Activated CD8-positive, alpha-beta T cell treated with anti-CD3 and anti-CD28 coated beads for 36 hours (primary cell): Measurements from ENCODE around the gene SETD1A. TPM values are rescaled to one million over a fixed set of nuclear protein-coding genes. Genes with fewer than 3 reads are reported as not detected.
A peak's percentile ranks its signal among the peaks of the same experiment; 100 is the strongest.

Experiments
- ATAC-seq: fragments of 200-7000 bp; cut with Tn5 transposase; one replicate; pipeline ENCODE4 v1.10.0; 2021; ENCODE audit warnings: mild to moderate bottlenecking, moderate library complexity
- CTCF ChIA-PET: fragments of 350-600 bp; sonication (Branson Sonifier 250); formaldehyde crosslinking; loops from one replicate; lab custom pipeline; 2021; ENCODE audit warnings: antibody characterized with exemption; lab: Charles Lee
- POLR2A ChIA-PET: fragments of 350-600 bp; sonication (Branson Sonifier 250); formaldehyde crosslinking; loops from one replicate; lab custom pipeline; 2021; ENCODE audit warnings: antibody characterized with exemption; lab: Charles Lee
- DNase-seq: peaks from one replicate; pipeline ENCODE4 v3.0.0-alpha.2; 2020
- H3K27ac Mint-ChIP-seq: one replicate; pipeline ENCODE4 v1.8.0; 2021; ENCODE audit warnings: mild to moderate bottlenecking, mixed read lengths
- H3K27me3 Mint-ChIP-seq: one replicate; pipeline ENCODE4 v1.8.0; 2021; ENCODE audit warnings: mixed read lengths
- H3K36me3 Mint-ChIP-seq: one replicate; pipeline ENCODE4 v1.8.0; 2021; ENCODE audit warnings: low read depth, mixed read lengths
- H3K4me1 Mint-ChIP-seq: one replicate; pipeline ENCODE4 v1.8.0; 2021; ENCODE audit warnings: low read depth, mixed read lengths
- H3K4me3 Mint-ChIP-seq: one replicate; pipeline ENCODE4 v1.8.0; 2021; ENCODE audit warnings: mild to moderate bottlenecking, moderate library complexity, mixed read lengths
- H3K9me3 Mint-ChIP-seq: one replicate; pipeline ENCODE4 v1.8.0; 2021; ENCODE audit warnings: mixed read lengths
- intact Hi-C: fragments of 100-400 bp; cut with micrococcal nuclease; formaldehyde crosslinking; loops from one replicate; pipeline ENCODE4 v1.10.0; 2022
- total RNA-seq, 2 experiments: library from RNA; stranded (reverse); gene quantifications; one replicate each; pipeline ENCODE4 v1.2.3, GENCODE V29; 2021
- TF ChIP-seq, protein P1 (sequence below): fragments of 200-600 bp; IDR thresholded peaks from one replicate; pipeline ENCODE4 v1.8.0; 2022; ENCODE audit warnings: antibody characterized with exemption, mild to moderate bottlenecking

SETD1A gene
- total RNA-seq, 2 experiments from 2014 or later, result 18.0 to 19.2 TPM

DNA sequence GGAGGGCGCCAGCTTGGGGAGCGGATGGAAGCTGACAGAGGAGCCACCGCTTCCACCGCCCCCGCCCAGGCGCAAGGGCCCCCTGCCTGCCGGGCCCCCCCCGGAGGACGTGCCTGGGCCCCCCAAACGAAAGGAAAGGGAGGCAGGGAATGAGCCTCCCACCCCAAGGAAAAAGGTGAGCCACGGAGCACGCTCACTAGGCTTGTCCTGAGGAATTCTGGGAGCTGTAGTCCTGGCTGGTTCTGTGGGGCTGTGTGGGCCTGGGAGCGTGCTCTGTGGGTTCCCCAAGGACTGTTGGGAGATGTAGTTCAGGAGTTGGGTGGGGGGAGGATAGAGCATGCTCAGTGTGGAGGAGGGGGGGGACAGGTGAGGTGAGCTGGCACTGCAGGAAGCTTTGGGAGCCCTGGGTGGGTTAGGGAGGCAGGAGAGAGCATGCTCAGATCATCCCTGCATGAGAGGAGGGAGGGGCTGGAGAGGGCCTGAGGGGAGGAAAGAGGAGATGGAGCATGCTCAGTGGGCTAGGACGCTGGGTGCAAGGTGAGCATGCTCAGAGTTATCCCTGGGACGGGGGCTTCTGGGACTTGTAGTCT lies 29.7 kb upstream of the SETD1A start:
- no peaks in the 10 kb centered on the region for H3K9me3 Mint-ChIP-seq
- peaks cover 6% of the 10 kb centered on the region for H3K36me3 Mint-ChIP-seq
- ATAC-seq (peak; percentile 32), DNase-seq (peak; percentile 55)
- ChIA-PET POLR2A (interaction anchor here (1.0 kb wide), 1 partner anchor 14 kb away, joined by 3 read pairs; no protein-coding TSS in a partner anchor), CTCF (interaction anchor here (1.5 to 2.5 kb wide), 3 partner anchors 14 to 214 kb away, joined by 4 to 8 read pairs (median 8); no protein-coding TSS in a partner anchor)
- no peak overlapping the region for H3K27ac Mint-ChIP-seq
- H3K27me3 Mint-ChIP-seq, result no peaks in the 10 kb centered on the region
- H3K4me3 Mint-ChIP-seq, result no peak overlapping the region
- peaks cover 9% of the 10 kb centered on the region for H3K4me1 Mint-ChIP-seq
- intact Hi-C loops, result loop anchor here (10.0 kb wide), 1 partner anchor 233 kb away; the partner anchor contains the start of gene SRCAP
- TF ChIP-seq, protein P1, sequence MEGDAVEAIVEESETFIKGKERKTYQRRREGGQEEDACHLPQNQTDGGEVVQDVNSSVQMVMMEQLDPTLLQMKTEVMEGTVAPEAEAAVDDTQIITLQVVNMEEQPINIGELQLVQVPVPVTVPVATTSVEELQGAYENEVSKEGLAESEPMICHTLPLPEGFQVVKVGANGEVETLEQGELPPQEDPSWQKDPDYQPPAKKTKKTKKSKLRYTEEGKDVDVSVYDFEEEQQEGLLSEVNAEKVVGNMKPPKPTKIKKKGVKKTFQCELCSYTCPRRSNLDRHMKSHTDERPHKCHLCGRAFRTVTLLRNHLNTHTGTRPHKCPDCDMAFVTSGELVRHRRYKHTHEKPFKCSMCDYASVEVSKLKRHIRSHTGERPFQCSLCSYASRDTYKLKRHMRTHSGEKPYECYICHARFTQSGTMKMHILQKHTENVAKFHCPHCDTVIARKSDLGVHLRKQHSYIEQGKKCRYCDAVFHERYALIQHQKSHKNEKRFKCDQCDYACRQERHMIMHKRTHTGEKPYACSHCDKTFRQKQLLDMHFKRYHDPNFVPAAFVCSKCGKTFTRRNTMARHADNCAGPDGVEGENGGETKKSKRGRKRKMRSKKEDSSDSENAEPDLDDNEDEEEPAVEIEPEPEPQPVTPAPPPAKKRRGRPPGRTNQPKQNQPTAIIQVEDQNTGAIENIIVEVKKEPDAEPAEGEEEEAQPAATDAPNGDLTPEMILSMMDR, result no peak

DNA sequence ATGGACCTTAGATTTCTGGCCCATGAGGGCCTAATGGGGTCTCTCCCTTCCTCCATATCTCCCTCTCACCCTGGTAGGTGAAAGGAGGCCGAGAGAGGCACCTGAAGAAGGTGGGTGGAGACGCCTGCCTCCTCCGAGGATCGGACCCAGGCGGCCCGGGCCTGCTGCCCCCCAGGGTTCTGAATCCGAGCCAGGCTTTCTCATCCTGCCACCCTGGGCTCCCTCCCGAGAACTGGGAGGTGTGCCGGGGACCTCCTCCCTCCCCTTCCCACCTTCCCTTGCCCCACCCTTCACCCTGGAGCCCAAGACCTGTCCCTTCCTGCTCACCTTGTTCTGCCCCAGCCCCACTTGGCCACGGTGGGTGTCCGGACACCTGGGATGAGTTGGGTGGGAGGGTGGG lies 29.2 kb upstream of the SETD1A start:
- Mint-ChIP-seq H3K4me3 (no peak overlapping the region), H3K27ac (no peak overlapping the region), H3K27me3 (no peaks in the 10 kb centered on the region), H3K9me3 (no peaks in the 10 kb centered on the region), H3K36me3 (peaks cover 6% of the 10 kb centered on the region), H3K4me1 (peaks cover 9% of the 10 kb centered on the region)
- ChIA-PET CTCF (interaction anchor here (2.3 kb wide), 1 partner anchor 14 kb away, joined by 8 read pairs; no protein-coding TSS in a partner anchor), POLR2A (interaction anchor here (0.7 to 1.0 kb wide), 2 partner anchors 14 to 21 kb away, joined by 3 read pairs; partner anchors contain the start of gene ORAI3)
- intact Hi-C loops, result loop anchor here (10.0 kb wide), 1 partner anchor 234 kb away; the partner anchor contains the start of gene SRCAP
- TF ChIP-seq, protein P1, result no peak
- ATAC-seq, result no peak
- DNase-seq, result no peak

DNA sequence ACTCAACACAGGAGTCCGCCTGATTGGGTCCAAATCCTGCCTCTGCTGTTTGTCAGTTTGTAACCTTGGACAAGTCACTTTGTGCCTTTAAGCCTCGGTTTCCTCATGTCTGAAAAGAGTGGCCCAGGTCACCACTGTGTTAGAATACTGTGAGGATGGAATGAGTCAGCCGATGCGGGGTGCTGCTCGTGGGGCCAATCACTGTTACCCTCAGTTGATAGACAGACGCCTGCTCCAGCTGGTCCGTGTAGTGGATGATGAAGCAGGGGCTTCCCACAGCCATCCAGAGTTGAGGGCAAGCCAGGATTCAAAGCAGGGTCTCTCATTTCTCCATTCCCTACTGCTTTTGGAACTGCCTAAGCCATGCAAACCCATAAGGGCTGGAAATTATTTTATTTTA lies 28.4 kb upstream of the SETD1A start:
- POLR2A ChIA-PET, result no interaction called here
- Mint-ChIP-seq H3K4me3 (no peak overlapping the region), H3K9me3 (no peaks in the 10 kb centered on the region), H3K4me1 (peaks cover 9% of the 10 kb centered on the region), H3K36me3 (peaks cover 6% of the 10 kb centered on the region), H3K27ac (no peak overlapping the region), H3K27me3 (no peaks in the 10 kb centered on the region)
- CTCF ChIA-PET, result interaction anchor here (2.3 kb wide), 1 partner anchor 13 kb away, joined by 8 read pairs; no protein-coding TSS in a partner anchor
- intact Hi-C loops, result loop anchor here (10.0 kb wide), 1 partner anchor 234 kb away; the partner anchor contains the start of gene SRCAP
- TF ChIP-seq, protein P1, result no peak
- ATAC-seq, result no peak
- peak; percentile 41 for DNase-seq

DNA sequence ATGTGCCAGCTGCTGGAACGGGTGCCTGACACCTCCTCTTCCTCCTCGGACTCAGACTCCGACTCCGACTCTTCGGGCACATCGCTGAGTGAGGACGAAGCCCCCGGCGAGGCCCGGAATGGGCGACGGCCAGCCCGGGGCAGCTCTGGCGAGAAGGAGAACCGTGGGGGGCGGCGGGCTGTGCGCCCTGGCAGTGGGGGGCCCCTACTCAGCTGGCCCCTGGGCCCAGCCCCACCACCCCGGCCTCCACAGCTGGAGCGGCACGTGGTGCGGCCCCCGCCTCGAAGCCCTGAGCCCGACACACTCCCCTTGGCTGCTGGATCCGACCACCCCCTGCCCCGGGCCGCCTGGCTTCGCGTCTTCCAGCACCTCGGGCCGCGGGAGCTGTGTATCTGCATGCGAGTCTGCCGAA lies 27.4 kb upstream of the SETD1A start:
- Mint-ChIP-seq H3K9me3 (no peaks in the 10 kb centered on the region), H3K36me3 (peaks cover 6% of the 10 kb centered on the region), H3K27ac (no peak overlapping the region), H3K4me3 (no peak overlapping the region), H3K27me3 (no peaks in the 10 kb centered on the region), H3K4me1 (peaks cover 10% of the 10 kb centered on the region)
- intact Hi-C loops, result no loop called here
- DNase-seq (no peak), ATAC-seq (no peak)
- POLR2A ChIA-PET, result no interaction called here
- TF ChIP-seq, protein P1, result no peak
- CTCF ChIA-PET, result no interaction called here

DNA sequence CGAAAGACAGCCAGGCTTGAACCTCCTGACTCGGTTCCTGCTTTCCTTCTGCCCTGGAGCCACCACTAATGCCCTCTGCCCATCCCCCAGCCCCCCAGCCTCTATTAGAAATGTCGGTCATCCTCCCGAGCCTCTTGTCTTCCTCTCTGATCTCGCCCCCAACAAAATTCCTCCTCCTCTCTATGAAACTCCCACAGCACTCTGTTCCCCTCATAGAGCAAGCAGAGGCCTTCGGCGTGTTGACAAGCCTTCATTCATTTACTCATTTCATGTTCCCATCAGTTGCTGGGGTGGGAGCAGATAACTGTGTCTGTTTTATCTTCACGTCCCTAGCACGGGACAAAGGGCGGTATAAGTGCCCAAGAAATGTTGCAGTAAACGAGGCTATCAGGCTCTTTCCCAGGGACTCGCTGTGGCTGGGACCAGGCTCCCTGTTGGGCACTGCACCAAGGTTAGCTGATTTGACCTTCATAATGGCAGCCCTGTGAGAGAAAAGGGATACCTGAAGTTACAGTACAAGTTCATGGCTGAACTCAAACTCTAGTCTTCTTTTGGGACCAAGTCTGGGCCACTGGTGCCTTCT lies 26.4 kb upstream of the SETD1A start:
- Mint-ChIP-seq H3K4me1 (peaks cover 9% of the 10 kb centered on the region), H3K9me3 (no peaks in the 10 kb centered on the region), H3K27ac (no peak overlapping the region), H3K27me3 (no peaks in the 10 kb centered on the region), H3K36me3 (peaks cover 8% of the 10 kb centered on the region), H3K4me3 (no peak overlapping the region)
- CTCF ChIA-PET, result interaction anchor here (3.5 kb wide), 1 partner anchor 11 kb away, joined by 19 read pairs; no protein-coding TSS in a partner anchor
- ATAC-seq (no peak), DNase-seq (no peak)
- intact Hi-C loops, result no loop called here
- POLR2A ChIA-PET, result no interaction called here
- TF ChIP-seq, protein P1, result no peak
